Activated naive CD8-positive, alpha-beta T cell treated with anti-CD3 and anti-CD28 coated beads, Interleukin-2, amount 10 ng/mL, durations not matched to agents 7 days and 5 days (primary cell): ENCODE measurements around the gene ELF4. TPM values are rescaled to one million over a fixed set of nuclear protein-coding genes. Genes with fewer than 3 reads are reported as not detected.

Source experiments
- ATAC-seq: fragments of 150-1000 bp; cut with Tn5 transposase; one replicate; pipeline ENCODE4 v1.10.0; 2021; ENCODE audit warnings: low read depth, moderate library complexity
- POLR2A ChIA-PET: fragments of 350-600 bp; sonication (Branson Sonifier 250); formaldehyde crosslinking; loops from one replicate; lab custom pipeline; 2021; ENCODE audit warnings: antibody characterized with exemption; lab: Charles Lee
- DNase-seq: peaks from one replicate; pipeline ENCODE4 v3.0.0; 2021
- H3K27ac Mint-ChIP-seq: one replicate; pipeline ENCODE4 v1.8.0; 2022; ENCODE audit warnings: mild to moderate bottlenecking, mixed read lengths
- H3K27me3 Mint-ChIP-seq: one replicate; pipeline ENCODE4 v1.8.0; 2022; ENCODE audit warnings: mild to moderate bottlenecking, moderate library complexity, mixed read lengths
- H3K36me3 Mint-ChIP-seq: one replicate; pipeline ENCODE4 v1.8.0; 2021; ENCODE audit warnings: mild to moderate bottlenecking, mixed read lengths
- H3K4me1 Mint-ChIP-seq: one replicate; pipeline ENCODE4 v1.8.0; 2021; ENCODE audit warnings: mixed read lengths
- H3K4me3 Mint-ChIP-seq: one replicate; pipeline ENCODE4 v1.8.0; 2022; ENCODE audit warnings: mild to moderate bottlenecking, moderate library complexity, mixed read lengths
- H3K9me3 Mint-ChIP-seq: one replicate; pipeline ENCODE4 v1.8.0; 2021; ENCODE audit warnings: mixed read lengths
- total RNA-seq, 2 experiments: library from RNA; stranded (reverse); gene quantifications; one replicate each; pipeline ENCODE4 v1.2.3, GENCODE V29; 2021

Gene ELF4
- total RNA-seq, 2 experiments from 2014 or later = 38.4 to 41.0 TPM

DNA sequence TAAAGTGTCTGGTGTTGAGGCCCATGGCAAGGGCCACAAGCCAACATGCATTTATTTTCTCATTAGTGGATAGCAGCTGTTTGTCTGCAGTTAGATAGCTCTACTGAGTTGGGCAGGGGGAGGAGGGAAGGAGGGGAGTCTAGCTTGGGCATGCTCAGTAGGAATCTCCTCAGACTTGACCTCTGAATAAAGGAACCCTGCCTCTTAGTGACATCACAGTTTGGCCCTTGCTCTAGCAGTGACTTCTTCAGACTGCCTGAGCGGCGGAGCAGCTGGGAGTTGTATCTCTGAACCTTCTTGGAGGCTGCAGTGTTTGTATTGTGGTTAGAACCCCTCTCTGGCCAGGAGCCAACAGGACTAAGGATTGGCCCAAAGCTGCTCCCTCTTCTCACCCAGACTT is 70.5 kb downstream of the ELF4 start:
- POLR2A ChIA-PET = no interaction called here
- H3K27me3 Mint-ChIP-seq = no peaks in the 10 kb centered on the region
- DNase-seq (no peak), ATAC-seq (no peak)
- no peak overlapping the region for H3K27ac Mint-ChIP-seq
- H3K36me3 Mint-ChIP-seq = peaks cover 2% of the 10 kb centered on the region
- H3K4me3 Mint-ChIP-seq = no peak overlapping the region
- H3K9me3 Mint-ChIP-seq = no peaks in the 10 kb centered on the region
- no peaks in the 10 kb centered on the region for H3K4me1 Mint-ChIP-seq

- Mint-ChIP-seq H3K27me3 (no peaks in the 10 kb centered on the region), H3K4me1 (no peaks in the 10 kb centered on the region), H3K4me3 (no peak overlapping the region), H3K27ac (no peak overlapping the region), H3K36me3 (peaks cover 3% of the 10 kb centered on the region), H3K9me3 (no peaks in the 10 kb centered on the region)
- DNase-seq (no peak), ATAC-seq (no peak)
- POLR2A ChIA-PET = no interaction called here
These were observed 76.1 kb downstream of the ELF4 start for GRCh38 chrX:130034178-130034577.

DNA sequence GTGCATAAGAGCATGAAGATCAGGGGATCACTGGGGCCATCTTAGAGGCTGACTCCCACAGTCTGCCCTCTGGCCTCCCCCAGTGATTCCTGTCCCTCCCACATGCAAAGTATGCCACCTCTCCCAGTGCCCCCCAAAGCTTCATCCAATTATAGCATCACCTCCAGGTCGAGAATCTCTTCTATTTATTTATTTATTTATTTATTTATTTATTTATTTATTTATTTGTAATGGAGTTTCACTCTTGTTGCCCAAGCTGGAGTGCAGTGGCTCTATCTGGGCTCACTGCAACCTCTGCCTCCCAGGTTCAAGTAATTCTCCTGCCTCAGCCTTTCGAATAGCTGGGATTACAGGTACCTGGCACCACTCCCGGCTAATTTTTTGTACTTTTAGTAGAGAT is 77.7 kb downstream of the ELF4 start:
- Mint-ChIP-seq H3K27me3 (no peaks in the 10 kb centered on the region), H3K4me3 (no peak overlapping the region), H3K9me3 (no peaks in the 10 kb centered on the region), H3K27ac (no peak overlapping the region), H3K36me3 (peaks cover 3% of the 10 kb centered on the region), H3K4me1 (no peaks in the 10 kb centered on the region)
- POLR2A ChIA-PET = no interaction called here
- no peak for ATAC-seq
- no peak for DNase-seq

- no peaks in the 10 kb centered on the region for H3K27me3 Mint-ChIP-seq
- no peak for DNase-seq
- H3K4me3 Mint-ChIP-seq = no peak overlapping the region
- H3K9me3 Mint-ChIP-seq = no peaks in the 10 kb centered on the region
- H3K27ac Mint-ChIP-seq = no peak overlapping the region
- no peaks in the 10 kb centered on the region for H3K4me1 Mint-ChIP-seq
- POLR2A ChIA-PET = no interaction called here
- ATAC-seq = no peak
- peaks cover 3% of the 10 kb centered on the region for H3K36me3 Mint-ChIP-seq
These were observed 79.5 kb downstream of the ELF4 start for GRCh38 chrX:130030826-130031225.

DNA sequence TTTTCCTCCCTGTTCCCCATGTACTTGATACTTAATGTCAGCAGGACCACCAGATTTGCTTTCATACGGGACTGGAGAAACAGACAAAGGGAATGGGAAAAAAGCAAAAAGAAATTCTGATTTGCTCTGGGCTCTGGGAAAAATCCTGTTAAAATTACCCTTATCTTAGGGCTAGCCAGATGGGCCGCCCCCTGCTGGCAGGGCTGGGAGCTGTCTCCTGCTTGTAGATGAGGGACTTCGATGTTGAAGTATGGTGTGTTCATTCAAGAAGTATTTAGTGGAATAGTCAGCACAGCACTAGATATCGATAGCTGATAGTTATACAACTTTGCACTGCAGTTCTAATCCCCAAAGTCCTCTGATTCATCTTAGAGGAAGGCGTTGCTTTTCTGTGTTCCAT is 82.1 kb downstream of the ELF4 start:
- H3K4me3 Mint-ChIP-seq = no peak overlapping the region
- peak; percentile 63 for DNase-seq
- H3K4me1 Mint-ChIP-seq = peaks cover 9% of the 10 kb centered on the region
- H3K36me3 Mint-ChIP-seq = peaks cover 7% of the 10 kb centered on the region
- POLR2A ChIA-PET = no interaction called here
- no peaks in the 10 kb centered on the region for H3K9me3 Mint-ChIP-seq
- ATAC-seq = no peak
- H3K27ac Mint-ChIP-seq = no peak overlapping the region
- H3K27me3 Mint-ChIP-seq = no peaks in the 10 kb centered on the region

DNA sequence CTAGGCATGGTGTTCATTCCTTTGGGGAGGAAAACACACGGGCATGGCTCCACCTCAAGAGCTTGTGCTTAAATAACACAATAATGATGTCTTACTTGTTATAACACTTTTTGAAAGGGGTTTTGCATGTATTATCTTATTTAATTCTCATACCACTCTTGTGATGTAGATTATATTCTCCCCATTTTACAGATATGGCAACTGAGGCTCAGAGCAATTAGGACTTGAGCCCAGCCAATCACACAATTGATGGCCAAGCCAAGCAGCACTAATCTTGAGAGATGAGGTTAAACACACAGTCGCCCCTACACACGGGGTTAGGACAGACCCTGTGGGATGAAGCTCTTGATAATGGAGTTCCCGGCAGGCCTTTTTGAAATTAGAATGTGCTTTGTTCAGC is 82.7 kb downstream of the ELF4 start:
- Mint-ChIP-seq H3K4me1 (peaks cover 9% of the 10 kb centered on the region), H3K27ac (no peak overlapping the region), H3K36me3 (peaks cover 7% of the 10 kb centered on the region), H3K27me3 (no peaks in the 10 kb centered on the region), H3K9me3 (no peaks in the 10 kb centered on the region), H3K4me3 (no peak overlapping the region)
- ATAC-seq (no peak), DNase-seq (no peak)
- POLR2A ChIA-PET = no interaction called here

- Mint-ChIP-seq H3K36me3 (peaks cover 7% of the 10 kb centered on the region), H3K27ac (no peak overlapping the region), H3K4me1 (peaks cover 9% of the 10 kb centered on the region), H3K9me3 (no peaks in the 10 kb centered on the region), H3K4me3 (no peak overlapping the region), H3K27me3 (no peaks in the 10 kb centered on the region)
- ATAC-seq (no peak), DNase-seq (no peak)
- POLR2A ChIA-PET = interaction anchor here (1.6 kb wide), 1 partner anchor 119 kb away, joined by 5 read pairs; the partner anchor contains the start of gene UTP14A
These were observed 85.0 kb downstream of the ELF4 start for GRCh38 chrX:130025256-130025655.

- peak; percentile 97 for ATAC-seq
These were observed 86.2 kb downstream of the ELF4 start for GRCh38 chrX:130024127-130024526.

DNA sequence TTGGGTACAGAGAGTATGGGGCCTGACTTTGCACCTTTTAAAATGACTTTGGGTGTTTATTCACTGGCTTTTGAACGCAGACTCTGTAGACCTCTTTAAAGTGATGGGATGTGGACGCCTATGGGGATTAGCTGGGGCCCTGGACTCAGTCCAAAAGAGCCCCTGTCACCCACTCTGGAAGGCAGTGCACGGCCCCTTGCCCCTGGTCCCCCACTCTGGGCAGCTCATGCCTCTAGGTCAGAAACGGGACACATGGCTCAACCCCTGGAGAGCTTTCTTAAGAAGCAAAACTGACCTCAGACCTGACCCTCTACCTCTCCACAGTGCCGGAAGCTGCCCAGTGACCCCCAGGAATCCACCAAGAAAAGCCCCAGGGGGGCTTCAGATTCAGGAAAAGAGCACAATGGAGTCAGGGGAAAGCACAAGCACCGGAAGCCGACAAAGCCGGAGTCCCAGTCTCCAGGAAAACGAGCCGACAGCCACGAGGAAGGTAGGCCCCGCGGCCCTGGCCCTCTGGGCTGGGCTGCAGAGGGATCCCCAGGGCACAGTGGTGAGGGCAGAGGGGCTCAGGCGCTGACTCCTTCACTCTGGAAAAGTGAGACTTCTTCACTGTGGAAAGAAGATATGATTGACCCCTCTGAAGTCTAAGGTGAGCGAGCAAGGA is 89.5 kb downstream of the ELF4 start:
- Mint-ChIP-seq H3K4me3 (no peak overlapping the region), H3K27ac (no peak overlapping the region), H3K36me3 (peaks cover 5% of the 10 kb centered on the region), H3K4me1 (peaks cover 9% of the 10 kb centered on the region), H3K9me3 (no peaks in the 10 kb centered on the region), H3K27me3 (no peaks in the 10 kb centered on the region)
- no peak for DNase-seq
- ATAC-seq = no peak
- POLR2A ChIA-PET = no interaction called here

More at GRCh38 chrX:130024127-130024526, 86.2 kb downstream of the ELF4 start:
- POLR2A ChIA-PET = interaction anchor here (1.0 to 1.6 kb wide), 2 partner anchors 99 to 118 kb away, joined by 4 to 5 read pairs; partner anchors contain the start of gene UTP14A
- peaks cover 9% of the 10 kb centered on the region for H3K4me1 Mint-ChIP-seq
- H3K27me3 Mint-ChIP-seq = no peaks in the 10 kb centered on the region
- peak overlapping the region; percentile 40 for H3K4me3 Mint-ChIP-seq
- H3K27ac Mint-ChIP-seq = peak overlapping the region; percentile 59
- peaks cover 7% of the 10 kb centered on the region for H3K36me3 Mint-ChIP-seq
- H3K9me3 Mint-ChIP-seq = no peaks in the 10 kb centered on the region
- peak; percentile 78 for DNase-seq

- ATAC-seq (no peak), DNase-seq (no peak)
- Mint-ChIP-seq H3K36me3 (no peaks in the 10 kb centered on the region), H3K27me3 (no peaks in the 10 kb centered on the region), H3K4me3 (no peak overlapping the region), H3K4me1 (no peaks in the 10 kb centered on the region), H3K27ac (no peak overlapping the region), H3K9me3 (no peaks in the 10 kb centered on the region)
- POLR2A ChIA-PET = no interaction called here
These were observed 92.2 kb downstream of the ELF4 start for GRCh38 chrX:130018143-130018542.

DNA sequence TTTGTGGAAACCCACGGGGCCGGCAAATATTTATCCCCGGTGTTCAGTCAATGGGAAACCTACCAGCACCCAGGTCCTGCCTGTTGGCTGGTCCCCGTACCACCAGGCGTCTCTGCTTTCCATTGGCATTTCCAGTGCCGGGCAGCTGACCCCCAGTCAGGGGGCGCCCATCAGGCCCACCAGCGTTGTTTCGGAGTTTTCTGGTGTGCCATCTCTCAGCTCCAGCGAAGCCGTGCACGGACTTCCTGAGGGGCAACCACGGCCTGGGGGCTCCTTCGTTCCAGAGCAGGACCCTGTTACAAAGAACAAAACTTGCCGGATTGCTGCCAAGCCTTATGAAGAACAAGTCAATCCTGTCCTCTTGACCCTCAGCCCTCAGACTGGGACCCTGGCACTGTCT is 95.1 kb downstream of the ELF4 start:
- Mint-ChIP-seq H3K4me3 (no peak overlapping the region), H3K27me3 (no peaks in the 10 kb centered on the region), H3K9me3 (no peaks in the 10 kb centered on the region), H3K27ac (no peak overlapping the region), H3K4me1 (no peaks in the 10 kb centered on the region), H3K36me3 (no peaks in the 10 kb centered on the region)
- DNase-seq (no peak), ATAC-seq (no peak)
- POLR2A ChIA-PET = no interaction called here

Other genes with a start within 250 kb of the ELF4 start
- 10 to 100 TPM; 20.8 to 21.0 TPM for gene UTP14A, start 204.3 kb downstream of the ELF4 start, total RNA-seq
- gene BCORL1, start 127.9 kb downstream of the ELF4 start, total RNA-seq = 10 to 100 TPM; 14.3 to 15.4 TPM
- gene AIFM1, start 55.3 kb upstream of the ELF4 start, total RNA-seq = 10 to 100 TPM; 35.9 to 37.4 TPM
- 10 to 100 TPM; 30.7 to 33.1 TPM for gene RAB33A, start 61.5 kb upstream of the ELF4 start, total RNA-seq
- 1 to 10 TPM; 5.0 to 5.6 TPM for gene ZNF280C, start 158.4 kb upstream of the ELF4 start, total RNA-seq
- gene SLC25A14, start 229.4 kb upstream of the ELF4 start, total RNA-seq = 10 to 100 TPM; 14.0 to 16.0 TPM